Activated effector memory CD4-positive, alpha-beta T cell treated with anti-CD3 and anti-CD28 coated beads, Interleukin-2, amount 50 U/mL, for 16 hours (primary cell): ENCODE data around the gene DES.

Source experiments
- DNase-seq: peaks from one replicate; pipeline ENCODE4 v3.0.0-alpha.2; 2020

The DES gene

GRCh38 chr2:219421323-219421722, 3.1 kb downstream of the DES start:
- no peak for DNase-seq

- DNase-seq, result no peak
Measured at GRCh38 chr2:219422952-219423534, 4.9 kb downstream of the DES start.

- no peak for DNase-seq
Measured at GRCh38 chr2:219423652-219424377, 5.6 kb downstream of the DES start.

- DNase-seq, result no peak
Measured at GRCh38 chr2:219425238-219426067, 7.3 kb downstream of the DES start.

GRCh38 chr2:219426068-219426443, 7.9 kb downstream of the DES start:
- no peak for DNase-seq

- DNase-seq, result no peak
Measured at GRCh38 chr2:219426534-219427136, 8.5 kb downstream of the DES start.

GRCh38 chr2:219428469-219428868, 10.3 kb downstream of the DES start:
- DNase-seq, result no peak

GRCh38 chr2:219429958-219430606, 11.9 kb downstream of the DES start:
- no peak for DNase-seq

- no peak for DNase-seq
Measured at GRCh38 chr2:219430633-219431615, 12.7 kb downstream of the DES start.

GRCh38 chr2:219433666-219434467, 15.7 kb downstream of the DES start:
- no peak for DNase-seq

- no peak for DNase-seq
Measured at GRCh38 chr2:219434468-219434717, 16.2 kb downstream of the DES start.

GRCh38 chr2:219434718-219435525, 16.7 kb downstream of the DES start, which contains the start of gene SPEG:
Gene SPEG (plus strand): TSS chr2:219434843. CDS start chr2:219434978, 135 bp downstream.
- no peak for DNase-seq

GRCh38 chr2:219435701-219436100, 17.5 kb downstream of the DES start:
- no peak for DNase-seq

- DNase-seq, result no peak
Measured at GRCh38 chr2:219436491-219436890, 18.3 kb downstream of the DES start.

GRCh38 chr2:219437141-219437540, 19.0 kb downstream of the DES start:
- DNase-seq, result no peak

GRCh38 chr2:219437690-219438206, 19.6 kb downstream of the DES start:
- no peak for DNase-seq

- no peak for DNase-seq
Measured at GRCh38 chr2:219438453-219438852, 20.3 kb downstream of the DES start.

- no peak for DNase-seq
Measured at GRCh38 chr2:219439506-219439905, 21.3 kb downstream of the DES start.

GRCh38 chr2:219440388-219441256, 22.4 kb downstream of the DES start:
- DNase-seq, result no peak
